Muscle layer of colon (tissue), 2 donors: ENCODE results near the gene DDX49.
"Not testable (repeated sequence)": the region's sequence is repeated elsewhere in the genome, so short reads cannot be mapped to it uniquely, and the experiment has no call there.

Experiments used
- H3K27ac ChIP-seq: one replicate; pipeline ENCODE4 v1.7.0; 2013; ENCODE audit warnings: low read depth, mild to moderate bottlenecking, low read length, moderate library complexity
- H3K27me3 ChIP-seq, 2 donors: one replicate each; pipeline ENCODE4 v1.7.0; 2013; ENCODE audit warnings: low read length in 2 of 2, mild to moderate bottlenecking in 2 of 2; ENCODE audit not compliant: insufficient read depth in 2 of 2, control insufficient read depth in 1 of 2
- H3K36me3 ChIP-seq: one replicate; pipeline ENCODE4 v1.7.0; 2013; ENCODE audit warnings: mild to moderate bottlenecking, low read length; ENCODE audit not compliant: insufficient read depth
- H3K4me1 ChIP-seq: one replicate; pipeline ENCODE4 v1.7.0; 2013; ENCODE audit warnings: mild to moderate bottlenecking, low read length; ENCODE audit not compliant: insufficient read depth
- H3K4me3 ChIP-seq, 2 donors: one replicate each; pipeline ENCODE4 v1.7.0; 2013; ENCODE audit warnings: low read length in 2 of 2, low read depth in 1 of 2, mild to moderate bottlenecking in 1 of 2, moderate library complexity in 1 of 2
- H3K9ac ChIP-seq: one replicate; pipeline ENCODE4 v1.7.0; 2013; ENCODE audit warnings: low read length
- H3K9me3 ChIP-seq: one replicate; pipeline ENCODE4 v1.7.0; 2013; ENCODE audit warnings: mild to moderate bottlenecking, low read length
- donor health status: abdominal sarcoma.
- donor health status: Adenocarcinoma of cecum.

The DDX49 gene

DNA sequence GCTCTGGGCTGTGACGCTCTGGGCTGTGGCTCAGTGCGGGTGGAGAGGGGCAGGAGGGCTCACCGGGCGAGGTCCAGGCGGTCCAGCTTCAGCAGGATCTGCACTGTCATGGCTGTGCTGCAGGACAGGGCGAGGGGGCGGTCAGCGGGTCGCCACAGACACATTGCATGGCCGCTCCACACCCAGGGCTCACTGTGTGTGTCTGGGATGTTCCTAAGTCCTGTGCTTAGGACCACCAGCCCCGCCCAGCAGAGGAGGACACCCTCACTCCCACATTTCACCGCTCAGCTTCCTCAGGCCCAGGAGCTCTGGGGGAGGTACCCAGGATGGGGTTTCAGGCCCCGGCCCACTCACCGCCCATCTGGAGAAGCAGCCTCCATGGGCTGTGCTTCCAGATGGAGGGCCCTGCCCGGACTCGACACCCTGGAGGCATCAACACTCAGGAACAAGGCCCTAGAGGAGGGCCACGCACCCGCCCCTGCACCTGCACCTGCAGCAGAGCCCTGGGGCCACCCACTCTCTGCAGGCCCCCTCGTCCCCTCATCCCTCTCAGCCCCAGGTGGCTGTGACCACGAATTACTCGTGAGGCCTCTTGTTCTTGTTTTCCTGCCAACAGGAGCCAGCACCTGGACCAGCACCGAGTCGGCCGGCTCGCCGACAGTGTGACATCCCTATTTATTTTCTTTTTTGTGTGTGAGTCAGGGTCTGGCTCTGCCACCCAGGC is 13.8 kb upstream of the DDX49 start:
- Histone ChIP-seq H3K27ac (no peak overlapping the region), H3K4me3 (no peak overlapping the region)

DNA sequence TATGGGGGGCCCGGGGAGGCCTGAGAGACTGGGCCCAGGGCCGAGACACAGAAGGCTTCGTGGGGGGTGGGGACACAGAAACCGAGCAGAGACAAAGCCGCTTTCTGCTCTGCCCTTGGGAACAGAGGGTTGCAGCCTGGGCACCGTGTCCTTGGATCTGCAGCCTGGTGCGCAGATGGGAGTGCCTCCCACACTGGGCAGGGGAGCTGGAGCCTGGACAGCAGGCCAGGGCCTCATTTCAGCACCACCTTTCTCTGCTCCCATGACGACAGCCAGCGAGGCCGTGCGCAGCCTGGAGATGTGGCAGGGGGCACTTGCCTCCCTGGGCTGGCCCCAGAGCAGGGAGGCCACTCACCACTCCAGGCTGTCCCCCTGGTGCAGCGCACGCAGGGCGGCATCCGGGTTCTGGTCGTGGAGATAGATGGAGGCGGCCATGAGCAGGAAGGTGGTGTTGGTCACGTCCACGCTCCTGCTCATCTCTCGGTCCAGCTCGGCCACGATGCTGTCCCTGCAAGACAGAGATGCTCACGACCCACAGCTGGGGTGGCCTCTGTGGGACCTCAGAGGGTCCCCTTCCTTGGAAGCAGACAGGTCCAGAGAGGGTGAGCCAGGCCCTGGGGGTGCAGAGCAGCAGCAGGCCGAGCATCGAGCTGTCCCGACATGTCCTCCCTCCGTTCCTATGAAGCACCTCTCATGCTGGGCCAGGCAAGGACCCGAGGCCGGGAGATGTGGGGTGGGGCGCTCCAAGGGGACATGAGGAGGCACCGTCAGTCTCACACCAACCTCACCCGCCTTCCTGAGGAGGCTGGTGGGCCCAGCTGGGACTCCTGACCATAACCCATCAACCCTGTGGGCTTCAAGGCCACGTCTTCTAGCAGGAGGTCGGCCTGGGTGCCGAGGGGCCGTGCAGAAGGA is 12.7 kb upstream of the DDX49 start:
- no peaks in the 10 kb centered on the region for H3K9me3 ChIP-seq
- no peak overlapping the region for H3K27ac ChIP-seq
- no peaks in the 10 kb centered on the region for H3K27me3 ChIP-seq
- no peak overlapping the region for H3K4me3 ChIP-seq
- no peak overlapping the region for H3K9ac ChIP-seq
- H3K36me3 ChIP-seq = peaks cover 18% of the 10 kb centered on the region
- no peaks in the 10 kb centered on the region for H3K4me1 ChIP-seq

More for the DNA sequence above, 13.8 kb upstream of the DDX49 start:
- peaks cover 29% of the 10 kb centered on the region for H3K36me3 ChIP-seq
- H3K9ac ChIP-seq = no peak overlapping the region
- H3K4me1 ChIP-seq = no peaks in the 10 kb centered on the region
- H3K9me3 ChIP-seq = no peaks in the 10 kb centered on the region
- H3K27me3 ChIP-seq = no peaks in the 10 kb centered on the region

DNA sequence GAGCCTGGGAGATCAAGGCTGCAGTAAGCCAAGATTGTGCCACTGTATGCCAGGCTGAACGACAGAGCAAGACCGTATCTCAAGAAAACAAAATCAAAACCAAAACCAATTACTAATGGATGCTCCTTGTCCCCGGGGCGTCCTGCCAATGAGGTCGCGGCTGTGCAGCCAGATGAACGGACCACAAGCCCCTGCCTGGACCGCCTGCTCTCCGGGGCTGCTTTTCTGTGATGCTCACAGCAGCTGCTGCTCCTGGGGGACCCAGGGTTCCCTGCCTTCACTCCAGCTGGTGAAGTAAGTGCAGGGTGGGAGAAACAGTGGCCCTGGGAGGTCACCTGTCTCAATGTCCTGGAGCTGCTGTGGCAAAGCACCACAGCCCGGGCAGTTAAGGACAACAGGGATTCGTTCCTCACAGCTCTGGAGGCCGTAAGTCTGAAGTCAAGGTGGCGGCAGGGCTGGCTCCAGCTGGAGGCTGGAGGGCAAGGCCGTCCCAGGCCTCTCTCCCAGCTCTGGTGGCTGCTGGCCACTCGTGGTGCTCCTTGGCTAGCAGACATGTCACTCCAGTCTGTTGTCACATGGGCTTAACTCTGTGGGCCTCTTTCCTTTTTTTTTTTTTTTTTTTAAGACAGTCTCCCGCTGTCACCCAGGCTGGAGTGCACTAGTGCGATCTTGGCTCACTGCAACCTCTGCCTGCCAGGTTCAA is 10.4 kb upstream of the DDX49 start:
- no peak overlapping the region for H3K4me3 ChIP-seq
- no peaks in the 10 kb centered on the region for H3K27me3 ChIP-seq
- no peaks in the 10 kb centered on the region for H3K4me1 ChIP-seq
- no peak overlapping the region for H3K27ac ChIP-seq
- H3K36me3 ChIP-seq = peaks cover 18% of the 10 kb centered on the region
- no peak overlapping the region for H3K9ac ChIP-seq
- no peaks in the 10 kb centered on the region for H3K9me3 ChIP-seq

DNA sequence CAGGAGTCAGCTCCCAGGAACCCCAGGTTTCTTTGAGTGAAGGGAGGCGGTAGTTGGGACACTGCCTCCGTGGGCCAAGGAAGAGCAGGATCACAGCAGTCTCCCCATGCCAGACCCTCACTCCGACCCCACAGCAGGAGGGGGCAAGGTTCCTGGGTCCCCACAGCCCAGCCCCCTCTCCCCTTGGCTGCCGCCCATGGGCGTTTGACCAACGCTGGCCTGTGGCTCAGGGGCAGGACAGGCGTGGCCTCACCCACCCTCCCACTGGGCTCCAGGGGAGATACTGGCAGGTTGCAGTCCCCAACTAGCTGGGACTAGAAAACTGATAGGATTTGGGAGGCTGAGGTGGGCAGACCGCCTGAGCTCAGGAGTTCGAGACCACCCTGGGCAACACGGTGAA is 9.5 kb upstream of the DDX49 start:
- H3K36me3 ChIP-seq = peaks cover 13% of the 10 kb centered on the region
- no peaks in the 10 kb centered on the region for H3K27me3 ChIP-seq
- H3K4me3 ChIP-seq = no peak overlapping the region
- H3K9me3 ChIP-seq = no peaks in the 10 kb centered on the region
- H3K9ac ChIP-seq = no peak overlapping the region
- H3K4me1 ChIP-seq = no peaks in the 10 kb centered on the region
- H3K27ac ChIP-seq = no peak overlapping the region

DNA sequence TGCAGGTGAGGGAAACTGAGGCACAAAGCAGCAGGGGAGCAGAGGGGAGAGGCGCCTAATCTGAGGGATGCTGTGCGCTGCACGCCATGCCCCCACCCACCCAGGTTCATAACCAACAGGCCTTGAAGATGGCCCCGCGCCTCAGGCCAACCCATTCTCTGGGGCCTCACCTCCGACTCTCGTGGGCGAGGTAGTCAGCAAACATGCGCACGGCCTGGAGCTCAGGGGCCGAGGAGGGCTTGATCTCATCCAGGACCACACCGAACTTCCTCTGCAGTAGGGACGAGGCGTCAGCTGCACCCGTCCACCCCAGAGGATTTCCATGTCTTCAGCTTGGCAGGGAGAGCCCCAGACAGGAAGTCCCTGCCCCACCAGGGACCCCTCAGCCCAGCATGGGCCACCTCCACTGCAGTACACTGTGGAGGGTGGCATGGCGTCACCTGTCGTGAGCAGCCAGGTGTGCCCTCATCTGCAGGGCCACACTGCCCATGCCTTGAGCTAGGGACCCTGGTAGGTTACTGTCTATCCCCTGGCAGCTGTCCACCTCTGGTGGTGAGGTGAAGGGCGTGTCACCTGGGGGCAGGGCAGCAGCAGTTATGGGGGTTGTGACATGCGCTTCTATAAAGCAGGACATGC is 8.6 kb upstream of the DDX49 start:
- Histone ChIP-seq H3K36me3 (peaks cover 15% of the 10 kb centered on the region), H3K9me3 (no peaks in the 10 kb centered on the region), H3K4me3 (no peak overlapping the region), H3K27me3 (no peaks in the 10 kb centered on the region), H3K4me1 (no peaks in the 10 kb centered on the region), H3K27ac (no peak overlapping the region), H3K9ac (no peak overlapping the region)

DNA sequence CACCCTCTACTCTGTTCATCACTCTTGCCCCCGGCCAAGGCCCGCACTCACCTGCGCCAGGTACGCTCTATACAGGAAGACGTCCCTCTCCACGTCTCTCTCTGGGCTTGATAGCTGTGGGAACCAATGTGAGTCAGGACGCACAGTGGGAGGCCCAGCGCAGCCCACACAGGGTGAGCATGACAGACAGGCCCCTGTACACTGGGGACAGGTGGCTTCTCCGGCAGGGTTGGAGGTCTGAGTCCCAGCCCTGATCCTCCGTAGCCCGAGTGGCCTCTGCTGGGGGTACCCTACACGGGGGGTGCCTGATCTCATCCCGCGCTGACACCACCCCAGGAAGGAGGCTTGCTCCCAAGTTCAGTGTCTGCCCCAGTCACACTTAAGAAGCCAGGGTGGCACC is 6.6 kb upstream of the DDX49 start:
- Histone ChIP-seq H3K4me1 (peaks cover 3% of the 10 kb centered on the region), H3K27ac (no peak overlapping the region), H3K36me3 (peaks cover 5% of the 10 kb centered on the region), H3K4me3 (no peak overlapping the region), H3K9ac (no peak overlapping the region), H3K9me3 (no peaks in the 10 kb centered on the region), H3K27me3 (no peaks in the 10 kb centered on the region)

DNA sequence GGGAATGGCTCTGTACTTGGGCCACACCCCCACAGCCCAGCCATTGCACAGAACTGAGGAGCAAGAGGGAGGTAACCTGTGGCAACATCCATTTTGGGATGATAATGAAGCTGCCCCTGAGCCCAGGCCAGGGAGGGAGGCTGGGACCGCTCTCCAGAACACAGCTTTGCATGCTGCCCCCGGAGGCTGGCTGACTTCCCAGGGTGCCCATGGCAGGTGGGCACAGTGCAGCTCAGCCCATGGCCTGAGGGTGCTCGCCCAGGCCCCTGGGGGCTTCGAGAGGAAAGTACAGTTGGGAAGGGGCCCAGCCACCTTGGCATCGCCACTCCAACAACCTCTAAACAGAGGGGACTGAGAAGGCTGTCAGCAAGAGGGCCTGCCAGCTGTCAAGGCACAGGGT is 6.0 kb upstream of the DDX49 start:
- no peaks in the 10 kb centered on the region for H3K27me3 ChIP-seq
- H3K4me1 ChIP-seq = peaks cover 8% of the 10 kb centered on the region
- no peaks in the 10 kb centered on the region for H3K9me3 ChIP-seq
- peaks cover 5% of the 10 kb centered on the region for H3K36me3 ChIP-seq
- no peak overlapping the region for H3K9ac ChIP-seq
- no peak overlapping the region for H3K27ac ChIP-seq
- H3K4me3 ChIP-seq = no peak overlapping the region

DNA sequence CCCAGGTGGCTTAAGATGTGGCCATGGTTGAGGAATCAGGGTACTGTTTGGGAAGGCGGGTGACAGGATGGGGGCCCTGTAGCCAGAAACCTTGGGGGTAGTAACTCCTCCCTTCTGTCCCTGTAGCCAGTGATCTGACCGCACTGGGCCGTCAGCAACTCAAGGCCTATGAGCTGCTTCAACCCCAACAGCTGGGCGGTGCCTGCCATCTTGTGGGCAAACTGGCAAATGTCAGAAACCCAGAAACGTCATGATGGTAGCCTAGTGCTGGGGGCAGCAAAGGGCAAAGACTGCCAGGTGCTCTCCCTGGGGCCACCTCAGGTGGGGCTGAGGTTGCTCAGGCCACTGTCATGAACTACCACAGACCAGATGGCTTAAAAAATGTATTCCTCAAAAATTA is 3.9 kb upstream of the DDX49 start:
- Histone ChIP-seq H3K9ac (no peak overlapping the region), H3K27me3 (no peaks in the 10 kb centered on the region), H3K27ac (no peak overlapping the region), H3K36me3 (peaks cover 5% of the 10 kb centered on the region), H3K9me3 (no peaks in the 10 kb centered on the region), H3K4me1 (peaks cover 18% of the 10 kb centered on the region), H3K4me3 (no peak overlapping the region)

DNA sequence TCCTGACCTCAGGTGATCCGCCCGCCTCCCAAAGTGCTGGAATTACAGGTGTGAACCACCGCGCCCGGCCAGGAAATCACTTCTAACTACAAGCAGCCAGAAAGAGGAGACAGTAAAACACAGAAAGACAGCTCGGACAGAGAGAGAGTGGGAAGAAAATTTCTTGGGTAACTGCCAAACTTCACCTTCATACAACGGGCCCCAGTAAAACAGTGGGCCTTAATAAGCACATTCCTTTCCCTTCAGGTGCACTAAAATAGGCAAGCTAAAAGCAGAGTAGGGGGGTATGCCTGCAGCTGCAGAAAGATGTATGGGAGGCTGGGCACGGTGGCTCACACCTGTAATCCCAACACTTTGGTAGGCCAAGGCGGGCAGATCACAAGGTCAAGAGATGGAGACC is 1.9 kb upstream of the DDX49 start:
- Histone ChIP-seq H3K4me1 (peaks cover 26% of the 10 kb centered on the region), H3K36me3 (peaks cover 15% of the 10 kb centered on the region), H3K4me3 (peak overlapping the region in 1 of 2 donors; percentile 88)
- H3K27me3 ChIP-seq, H3K9me3 ChIP-seq, H3K27ac ChIP-seq, H3K9ac ChIP-seq: not testable (repeated sequence)

DNA sequence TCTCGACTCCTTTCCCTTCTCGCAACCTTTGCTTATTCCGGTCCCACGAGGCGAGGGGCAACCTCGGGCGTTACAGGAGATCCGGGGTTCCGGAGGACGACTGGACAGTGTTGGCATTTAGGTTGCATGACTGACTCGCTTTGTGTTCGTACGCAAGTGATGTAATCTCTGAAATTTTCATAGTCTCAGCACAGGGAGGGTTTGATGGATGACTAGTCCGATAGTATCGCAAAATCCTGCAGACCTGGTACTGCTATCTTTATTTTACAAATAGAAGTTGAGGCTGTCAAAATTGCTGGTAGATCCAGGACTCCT is 342 bp downstream of the DDX49 start:
- Histone ChIP-seq H3K36me3 (peaks cover 33% of the 10 kb centered on the region), H3K27ac (peak overlapping the region; percentile 64), H3K4me3 (peak overlapping the region; percentile 76 to 84)

DNA sequence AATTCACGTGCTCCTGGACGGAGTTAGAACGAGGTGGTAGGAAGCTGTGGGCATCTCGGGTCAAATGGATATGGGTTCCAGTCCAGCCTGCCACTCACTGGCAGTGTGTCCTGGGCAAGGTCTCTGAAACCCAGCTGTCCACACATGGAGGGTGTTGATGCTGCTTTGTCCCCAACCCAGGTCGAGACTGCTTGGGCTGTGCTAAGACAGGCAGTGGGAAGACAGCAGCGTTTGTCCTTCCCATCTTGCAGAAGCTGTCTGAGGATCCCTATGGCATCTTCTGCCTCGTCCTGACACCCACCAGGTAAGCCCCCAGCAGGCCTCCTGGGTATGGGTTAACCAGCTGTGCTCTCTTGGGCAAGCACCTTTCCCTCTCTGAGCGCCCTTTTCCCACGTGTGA is 885 bp downstream of the DDX49 start:
- H3K27me3 ChIP-seq = no peaks in the 10 kb centered on the region
- H3K9ac ChIP-seq = peak overlapping the region; percentile 57
- H3K4me1 ChIP-seq = peaks cover 26% of the 10 kb centered on the region
- H3K36me3 ChIP-seq = peaks cover 31% of the 10 kb centered on the region
- H3K27ac ChIP-seq = no peak overlapping the region
- H3K9me3 ChIP-seq = no peaks in the 10 kb centered on the region
- peak overlapping the region; percentile 76 to 84 for H3K4me3 ChIP-seq

More for the DNA sequence above, 342 bp downstream of the DDX49 start:
- Histone ChIP-seq H3K4me1 (peaks cover 26% of the 10 kb centered on the region), H3K27me3 (no peaks in the 10 kb centered on the region), H3K9me3 (no peaks in the 10 kb centered on the region), H3K9ac (peak overlapping the region; percentile 57)
